COLO829 (cell line): Measurements from ENCODE around the gene FAM50B.

Experiments used
- DNase-seq: peaks from one replicate; pipeline ENCODE4 v3.0.0; 2012; ENCODE audit warnings: low spot score

FAM50B gene

DNA sequence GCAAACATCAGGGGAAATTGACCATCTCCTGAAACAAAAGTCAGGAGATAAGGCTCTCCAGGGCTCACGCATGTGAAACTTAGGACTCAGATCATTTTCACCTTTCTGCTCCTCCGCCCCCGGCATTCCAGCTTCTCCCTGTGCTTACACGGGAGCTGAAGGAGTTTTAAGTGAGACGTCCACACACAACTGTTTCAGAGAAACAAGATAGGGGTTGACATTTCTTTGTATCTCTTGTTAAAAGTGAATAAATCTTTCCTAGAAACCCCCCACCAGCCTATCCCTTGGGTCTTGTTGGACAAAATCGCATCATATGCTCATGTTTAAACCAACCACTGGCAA lies 46.1 kb downstream of the FAM50B start:
- no peak for DNase-seq

DNA sequence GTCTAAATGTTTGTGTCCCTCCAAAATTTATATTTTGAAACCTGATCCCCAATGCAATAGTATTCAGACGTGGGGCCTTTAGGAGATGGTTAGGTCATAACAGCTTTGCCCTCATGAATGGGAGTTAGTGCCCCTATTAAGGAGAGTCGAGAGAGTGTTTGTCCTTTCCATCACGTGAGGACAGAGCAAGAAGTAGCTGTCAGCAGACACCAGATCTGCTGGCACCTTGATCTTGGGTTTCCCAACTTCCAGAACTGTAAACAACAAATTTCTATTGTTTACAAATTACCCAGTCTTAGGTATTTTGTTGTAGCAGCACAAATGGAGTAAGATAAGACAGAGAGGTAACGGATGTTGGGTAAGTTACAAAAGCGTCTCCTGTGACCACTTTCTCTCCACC lies 46.6 kb downstream of the FAM50B start:
- DNase-seq: no peak

DNA sequence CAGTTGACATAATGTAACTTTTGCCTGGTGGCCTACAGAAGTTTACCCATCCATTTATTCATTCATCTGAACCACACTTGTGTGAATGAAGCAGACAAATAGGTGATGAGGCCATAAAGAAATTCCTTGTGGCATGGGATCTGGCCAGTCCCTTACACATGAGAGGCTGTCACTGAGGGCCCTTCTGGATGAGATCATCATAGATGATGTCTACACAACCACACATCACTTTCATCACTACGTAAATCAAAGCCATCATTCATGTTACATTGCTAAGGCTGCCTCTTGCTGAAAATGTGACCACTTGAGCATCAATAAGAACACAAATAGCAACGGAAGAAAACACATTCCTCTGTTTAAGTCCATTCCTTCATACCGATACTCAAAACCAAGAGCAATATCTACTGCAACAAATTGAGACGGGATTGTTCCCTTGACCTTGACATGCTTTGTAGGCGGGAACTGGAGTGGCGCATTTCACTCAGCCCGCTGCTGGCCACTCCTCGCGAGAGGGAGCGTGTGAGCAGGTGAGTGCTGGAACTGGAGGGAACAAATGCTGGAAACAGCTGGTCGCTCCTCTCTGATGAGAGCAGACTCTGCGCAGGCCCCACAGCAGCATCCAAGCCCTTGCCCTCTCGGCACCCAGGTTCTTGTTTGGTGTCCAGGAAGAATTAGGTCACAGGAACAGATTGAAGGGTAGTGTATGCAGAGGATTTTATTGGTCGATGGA lies 49.3 kb downstream of the FAM50B start:
- DNase-seq: no peak

DNA sequence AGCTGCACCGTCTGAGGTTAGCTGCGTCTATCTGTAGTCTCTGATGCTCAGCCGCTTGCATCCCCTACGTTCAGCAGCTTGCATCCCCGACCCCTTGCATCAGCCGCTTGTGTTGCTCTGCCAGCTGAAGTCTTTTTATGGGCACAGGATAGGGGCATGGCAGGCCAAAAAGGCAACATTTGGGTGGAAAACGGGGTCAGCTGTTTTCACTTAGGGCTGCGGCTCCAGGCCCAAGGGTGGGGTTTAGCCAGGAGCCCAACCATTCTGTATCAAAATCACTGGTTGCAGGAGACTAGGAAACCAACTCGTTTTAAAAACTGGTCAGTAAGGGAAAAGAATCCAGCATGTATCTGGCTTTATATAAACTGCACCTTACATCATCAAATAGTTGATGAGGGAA lies 49.9 kb downstream of the FAM50B start:
- DNase-seq: no peak

DNA sequence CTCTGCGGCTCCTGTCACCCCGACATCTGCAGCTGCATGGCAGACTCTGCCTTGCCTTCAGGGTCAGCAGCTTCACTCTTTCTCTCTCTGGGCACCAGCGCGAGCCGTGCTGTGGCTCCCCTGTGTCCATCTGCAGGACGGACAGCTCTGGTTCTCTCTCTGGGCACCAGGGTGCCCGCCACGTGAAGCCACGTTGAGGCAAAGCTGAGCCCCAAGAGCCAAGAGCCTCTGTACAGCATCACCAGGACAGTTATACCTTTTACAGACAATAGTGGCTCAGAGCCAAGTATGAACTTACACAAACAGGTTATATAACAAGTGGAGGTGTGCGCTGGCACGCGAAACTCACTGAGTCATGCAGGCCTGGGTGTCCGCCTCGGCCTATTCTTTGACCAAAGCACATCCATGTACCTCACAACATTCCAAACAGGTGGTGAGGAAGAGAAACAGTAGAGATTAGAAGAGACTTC lies 50.8 kb downstream of the FAM50B start:
- no peak for DNase-seq
